Measurements from ENCODE around the gene PPP1R12B.

Gene PPP1R12B, protein sequence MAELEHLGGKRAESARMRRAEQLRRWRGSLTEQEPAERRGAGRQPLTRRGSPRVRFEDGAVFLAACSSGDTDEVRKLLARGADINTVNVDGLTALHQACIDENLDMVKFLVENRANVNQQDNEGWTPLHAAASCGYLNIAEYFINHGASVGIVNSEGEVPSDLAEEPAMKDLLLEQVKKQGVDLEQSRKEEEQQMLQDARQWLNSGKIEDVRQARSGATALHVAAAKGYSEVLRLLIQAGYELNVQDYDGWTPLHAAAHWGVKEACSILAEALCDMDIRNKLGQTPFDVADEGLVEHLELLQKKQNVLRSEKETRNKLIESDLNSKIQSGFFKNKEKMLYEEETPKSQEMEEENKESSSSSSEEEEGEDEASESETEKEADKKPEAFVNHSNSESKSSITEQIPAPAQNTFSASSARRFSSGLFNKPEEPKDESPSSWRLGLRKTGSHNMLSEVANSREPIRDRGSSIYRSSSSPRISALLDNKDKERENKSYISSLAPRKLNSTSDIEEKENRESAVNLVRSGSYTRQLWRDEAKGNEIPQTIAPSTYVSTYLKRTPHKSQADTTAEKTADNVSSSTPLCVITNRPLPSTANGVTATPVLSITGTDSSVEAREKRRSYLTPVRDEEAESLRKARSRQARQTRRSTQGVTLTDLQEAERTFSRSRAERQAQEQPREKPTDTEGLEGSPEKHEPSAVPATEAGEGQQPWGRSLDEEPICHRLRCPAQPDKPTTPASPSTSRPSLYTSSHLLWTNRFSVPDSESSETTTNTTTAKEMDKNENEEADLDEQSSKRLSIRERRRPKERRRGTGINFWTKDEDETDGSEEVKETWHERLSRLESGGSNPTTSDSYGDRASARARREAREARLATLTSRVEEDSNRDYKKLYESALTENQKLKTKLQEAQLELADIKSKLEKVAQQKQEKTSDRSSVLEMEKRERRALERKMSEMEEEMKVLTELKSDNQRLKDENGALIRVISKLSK

DNA sequence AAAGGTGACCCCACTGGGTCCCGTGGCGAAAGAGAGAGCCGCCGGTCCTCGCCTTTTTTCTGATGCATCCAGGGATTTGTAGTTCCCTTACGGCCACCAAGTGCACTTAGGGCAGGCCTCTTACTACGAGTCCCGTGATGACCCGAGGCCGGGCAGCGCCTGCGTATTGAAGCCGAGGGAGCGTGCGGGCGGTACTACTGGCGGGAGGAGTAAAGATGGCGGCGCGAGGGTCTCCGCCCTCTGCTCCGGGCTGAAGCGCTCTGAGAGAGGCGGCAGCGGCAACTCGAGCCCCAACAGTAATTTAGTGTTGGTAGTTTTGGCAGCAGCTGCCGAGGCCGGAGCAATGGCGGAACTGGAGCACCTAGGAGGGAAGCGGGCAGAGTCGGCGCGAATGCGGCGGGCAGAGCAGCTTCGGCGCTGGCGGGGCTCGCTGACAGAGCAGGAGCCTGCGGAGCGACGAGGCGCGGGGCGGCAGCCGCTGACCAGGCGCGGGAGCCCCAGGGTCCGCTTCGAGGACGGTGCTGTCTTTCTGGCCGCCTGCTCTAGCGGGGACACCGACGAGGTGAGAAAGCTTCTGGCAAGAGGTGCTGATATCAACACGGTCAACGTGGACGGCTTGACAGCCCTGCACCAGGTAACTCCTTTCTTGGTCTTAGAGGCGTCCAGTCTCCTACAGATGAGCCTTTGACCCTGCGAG is at the start of gene PPP1R12B:
Gene PPP1R12B (plus strand): TSS at position 191 of the 697 bp plus-strand sequence. CDS start 153 bp downstream, at position 344.
- DNase-seq = peak; percentile 97

DNA sequence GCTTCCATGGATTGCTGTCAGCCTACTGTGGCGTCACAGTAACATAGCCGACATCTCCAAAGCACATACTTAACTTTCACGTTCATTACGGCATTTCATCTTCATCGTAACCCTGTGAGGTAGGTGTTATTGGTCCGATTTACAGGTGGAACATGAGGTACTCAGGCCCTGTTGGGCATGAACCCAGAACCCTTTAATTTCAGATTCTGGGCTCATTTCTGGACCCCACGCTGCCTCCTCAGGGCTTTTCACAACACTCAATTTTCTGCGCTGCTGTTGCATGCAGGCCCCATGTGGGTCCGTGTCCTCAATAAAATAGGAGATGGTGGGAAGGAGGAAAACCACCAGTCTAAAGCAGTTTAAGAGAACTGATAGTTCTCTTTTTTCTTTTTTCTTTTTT is 46.3 kb upstream of the PPP1R12B start:
- no peak for DNase-seq

DNA sequence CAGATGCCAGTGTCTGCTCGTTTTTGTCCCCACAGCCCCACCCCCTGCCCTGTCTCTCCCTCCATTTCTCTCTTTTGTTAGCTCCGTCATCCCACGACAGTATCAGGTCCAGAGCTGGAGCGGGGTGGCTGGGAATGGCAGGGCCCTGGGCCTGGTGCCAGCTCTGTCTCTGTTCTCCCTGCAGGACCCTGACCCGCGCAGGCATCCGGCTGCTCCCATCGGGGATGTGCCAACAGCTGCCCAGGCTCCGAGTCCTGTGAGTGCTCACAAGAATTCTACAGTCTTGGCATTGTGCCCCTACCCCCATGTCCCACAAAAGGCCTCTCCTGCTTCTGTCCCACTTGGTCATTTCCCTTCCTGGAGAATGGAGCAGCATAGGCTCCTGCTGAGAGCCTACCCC is 44.1 kb upstream of the PPP1R12B start:
- DNase-seq = no peak

DNA sequence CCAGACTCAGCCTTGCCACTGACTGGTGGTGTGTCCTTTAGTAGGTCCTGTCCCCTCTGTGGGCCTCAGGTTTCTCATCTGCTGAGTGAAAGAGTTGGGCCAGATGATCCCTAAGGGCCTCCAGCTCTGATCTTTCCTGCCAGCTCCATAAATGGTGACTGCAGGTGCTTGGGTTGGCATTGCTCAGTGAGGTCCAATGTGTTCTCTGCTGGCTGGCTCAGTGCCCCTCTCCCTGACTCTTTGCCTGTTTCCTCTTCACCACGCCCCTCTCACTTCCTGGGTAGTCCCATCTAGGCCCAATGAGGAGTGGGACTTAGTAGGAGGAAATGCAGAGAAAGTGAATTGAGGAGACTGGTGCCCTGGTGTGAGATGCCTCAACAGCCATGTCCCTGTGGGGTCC is 43.3 kb upstream of the PPP1R12B start:
- no peak for DNase-seq

DNA sequence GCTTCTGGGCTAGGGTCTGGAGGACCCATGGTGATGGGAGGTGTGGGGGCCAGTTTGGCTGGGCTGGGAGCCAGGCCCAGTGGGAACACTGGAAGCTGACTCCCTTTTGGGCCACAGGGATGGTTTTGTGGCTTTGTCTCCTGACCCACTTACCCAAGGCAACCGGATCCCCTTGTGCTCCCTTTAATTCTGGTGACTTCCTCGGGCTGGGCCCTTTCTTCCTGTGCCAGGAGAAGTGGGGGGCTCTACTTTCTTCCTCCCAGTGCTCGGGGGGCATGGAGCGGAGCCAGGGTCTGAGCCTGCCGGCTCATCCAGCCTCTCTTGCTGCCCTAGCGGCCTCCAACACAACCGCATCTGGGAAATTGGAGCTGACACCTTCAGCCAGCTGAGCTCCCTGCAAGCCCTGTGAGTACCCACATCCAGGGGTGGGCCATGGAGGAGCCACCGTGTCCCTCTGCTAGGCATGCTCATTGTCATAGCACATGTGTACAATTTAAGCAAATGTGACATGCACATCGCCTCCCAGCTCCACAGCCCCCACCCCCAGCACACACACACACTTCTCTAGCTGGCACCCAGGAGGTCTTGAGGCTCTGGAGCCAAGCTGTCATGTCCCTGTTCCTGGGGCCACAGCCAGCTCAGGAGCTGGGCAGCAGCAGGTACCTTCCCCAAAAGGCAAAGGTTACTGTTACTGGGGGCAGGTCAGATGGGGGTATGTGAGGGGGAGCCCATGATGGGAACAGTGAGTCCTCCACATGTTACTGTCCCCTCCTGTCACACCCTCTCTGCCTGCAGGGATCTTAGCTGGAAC is 41.8 kb upstream of the PPP1R12B start:
- DNase-seq = no peak

DNA sequence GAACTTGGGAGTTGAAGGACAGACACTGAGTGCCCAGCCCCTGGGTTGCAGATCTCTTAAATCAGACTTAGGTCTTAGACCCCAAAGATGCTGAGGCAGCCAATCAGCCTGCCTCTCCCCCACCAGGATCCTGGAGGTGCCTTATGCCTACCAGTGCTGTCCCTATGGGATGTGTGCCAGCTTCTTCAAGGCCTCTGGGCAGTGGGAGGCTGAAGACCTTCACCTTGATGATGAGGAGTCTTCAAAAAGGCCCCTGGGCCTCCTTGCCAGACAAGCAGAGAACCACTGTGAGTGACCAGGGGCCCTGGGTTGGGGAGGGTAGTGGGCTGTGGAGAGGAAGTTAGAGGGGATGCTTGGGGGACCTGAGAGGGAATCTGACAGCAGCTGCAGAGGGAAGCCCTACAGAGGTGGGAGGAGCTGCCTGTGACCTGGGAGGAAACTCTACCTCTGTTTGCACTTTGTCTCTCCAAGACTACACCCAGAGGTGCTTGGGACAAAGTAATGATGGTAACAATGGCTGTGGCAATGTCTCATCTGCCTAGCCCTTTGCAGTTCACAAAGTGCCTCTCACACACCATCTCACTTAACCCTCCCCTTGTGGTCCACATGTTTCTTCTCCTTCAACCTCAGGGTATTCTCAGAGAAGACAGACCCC is 38.3 kb upstream of the PPP1R12B start:
- DNase-seq = no peak

DNA sequence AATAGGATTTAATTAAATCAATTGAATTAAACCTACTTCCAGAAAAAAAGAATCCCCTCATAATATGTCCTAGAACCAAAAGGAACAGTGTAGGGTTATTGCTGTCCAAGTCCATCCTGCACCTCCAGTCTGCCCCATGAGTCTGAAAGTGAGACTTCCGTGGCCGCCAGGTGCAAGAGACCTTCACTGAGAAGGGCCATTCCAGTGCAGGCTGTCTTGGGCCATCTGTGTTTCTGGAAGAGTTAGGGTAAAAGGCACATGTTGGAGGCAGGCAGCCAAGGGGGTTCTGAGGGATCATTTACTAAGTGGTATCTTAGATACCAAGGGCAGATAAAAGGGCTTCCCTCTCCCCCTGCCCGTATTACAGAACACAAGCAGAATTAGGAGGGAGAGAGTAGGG is 37.8 kb upstream of the PPP1R12B start:
- no peak for DNase-seq

DNA sequence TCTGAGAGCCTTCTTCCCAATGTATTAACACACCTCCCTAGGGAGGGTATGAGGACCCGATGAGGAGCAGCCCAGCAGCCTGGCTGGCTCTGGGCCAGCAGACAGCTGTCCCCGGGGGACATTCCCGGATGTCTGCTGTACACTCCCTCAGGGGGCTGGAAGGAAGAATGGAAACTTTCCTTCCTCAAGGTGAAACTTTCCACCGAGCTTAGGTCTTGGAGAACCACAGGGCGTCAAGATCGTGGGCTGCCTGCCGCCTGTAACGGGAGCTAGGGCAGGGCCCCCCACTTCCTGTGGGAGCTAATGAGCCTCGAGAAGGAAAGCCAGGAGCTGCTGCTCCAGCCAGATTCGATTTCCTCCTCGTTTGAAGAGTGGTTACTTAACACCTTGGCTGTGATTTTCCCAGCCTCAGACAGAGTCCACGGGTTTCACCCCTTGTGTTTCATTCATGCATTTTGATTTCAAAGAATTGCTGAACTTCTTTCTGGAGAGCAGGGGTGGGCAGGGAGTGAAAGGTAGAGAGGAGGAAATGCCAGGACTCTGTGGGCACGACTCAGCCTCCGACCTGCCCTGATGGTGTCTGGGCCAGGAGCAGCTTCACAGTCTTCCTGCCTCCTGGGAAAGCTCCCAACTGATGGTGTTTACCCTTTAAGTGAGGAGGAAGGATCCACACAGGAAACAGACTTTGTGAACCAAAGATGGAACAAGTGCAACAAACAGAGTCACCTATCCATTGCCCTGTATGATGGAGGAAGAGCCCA is 36.4 kb upstream of the PPP1R12B start:
- no peak for DNase-seq

DNA sequence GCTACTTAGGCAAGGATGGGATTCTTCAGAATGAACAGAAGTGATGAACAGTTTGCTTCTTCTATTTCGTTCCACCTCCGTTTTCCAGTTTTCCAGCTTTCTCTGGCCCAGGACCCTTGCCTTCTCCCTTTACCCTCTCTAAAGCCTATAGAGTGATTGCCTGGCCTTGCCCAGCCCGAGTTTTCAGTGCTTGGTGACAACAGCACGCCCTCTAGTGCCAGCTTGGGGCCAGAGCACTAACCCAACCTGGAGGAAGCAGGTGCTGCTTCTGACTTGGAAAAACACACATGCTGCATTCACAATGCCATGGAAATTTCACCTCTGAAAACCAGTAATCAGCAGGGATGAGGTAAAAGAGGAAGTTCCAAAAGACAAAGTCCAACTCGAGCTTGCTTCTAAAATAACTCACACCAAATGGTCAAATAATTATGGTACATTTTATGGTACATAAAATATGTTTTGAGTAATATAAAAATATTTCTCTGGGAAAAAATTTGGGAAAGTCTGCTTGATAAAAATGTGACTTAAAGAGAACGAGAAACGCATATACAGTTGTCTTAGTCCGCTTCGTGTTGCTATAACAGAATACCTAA is 32.8 kb upstream of the PPP1R12B start:
- peak; percentile 63 for DNase-seq

DNA sequence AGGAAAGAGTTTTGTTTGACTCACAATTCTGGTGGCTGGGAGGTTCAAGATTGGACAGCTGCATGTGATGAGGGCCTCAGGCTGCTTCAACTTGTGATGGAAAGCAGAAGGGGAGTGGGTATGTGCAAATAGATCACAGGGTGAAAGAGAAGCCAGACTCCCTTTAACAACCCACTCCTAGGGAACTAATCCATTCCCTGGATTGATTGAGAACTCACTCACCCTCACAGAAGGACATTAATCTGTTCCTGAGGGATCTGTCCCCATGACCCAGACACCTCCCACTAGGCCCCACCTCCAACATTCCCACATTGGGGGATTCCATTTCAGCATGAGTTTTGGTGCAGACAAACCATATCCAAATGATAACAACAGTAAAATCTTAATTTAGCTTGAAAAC is 32.3 kb upstream of the PPP1R12B start:
- no peak for DNase-seq

DNA sequence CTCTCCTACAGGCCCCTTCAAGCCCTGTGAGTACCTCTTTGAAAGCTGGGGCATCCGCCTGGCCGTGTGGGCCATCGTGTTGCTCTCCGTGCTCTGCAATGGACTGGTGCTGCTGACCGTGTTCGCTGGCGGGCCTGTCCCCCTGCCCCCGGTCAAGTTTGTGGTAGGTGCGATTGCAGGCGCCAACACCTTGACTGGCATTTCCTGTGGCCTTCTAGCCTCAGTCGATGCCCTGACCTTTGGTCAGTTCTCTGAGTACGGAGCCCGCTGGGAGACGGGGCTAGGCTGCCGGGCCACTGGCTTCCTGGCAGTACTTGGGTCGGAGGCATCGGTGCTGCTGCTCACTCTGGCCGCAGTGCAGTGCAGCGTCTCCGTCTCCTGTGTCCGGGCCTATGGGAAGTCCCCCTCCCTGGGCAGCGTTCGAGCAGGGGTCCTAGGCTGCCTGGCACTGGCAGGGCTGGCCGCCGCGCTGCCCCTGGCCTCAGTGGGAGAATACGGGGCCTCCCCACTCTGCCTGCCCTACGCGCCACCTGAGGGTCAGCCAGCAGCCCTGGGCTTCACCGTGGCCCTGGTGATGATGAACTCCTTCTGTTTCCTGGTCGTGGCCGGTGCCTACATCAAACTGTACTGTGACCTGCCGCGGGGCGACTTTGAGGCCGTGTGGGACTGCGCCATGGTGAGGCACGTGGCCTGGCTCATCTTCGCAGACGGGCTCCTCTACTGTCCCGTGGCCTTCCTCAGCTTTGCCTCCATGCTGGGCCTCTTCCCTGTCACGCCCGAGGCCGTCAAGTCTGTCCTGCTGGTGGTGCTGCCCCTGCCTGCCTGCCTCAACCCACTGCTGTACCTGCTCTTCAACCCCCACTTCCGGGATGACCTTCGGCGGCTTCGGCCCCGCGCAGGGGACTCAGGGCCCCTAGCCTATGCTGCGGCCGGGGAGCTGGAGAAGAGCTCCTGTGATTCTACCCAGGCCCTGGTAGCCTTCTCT is 30.3 kb upstream of the PPP1R12B start:
- DNase-seq = no peak

DNA sequence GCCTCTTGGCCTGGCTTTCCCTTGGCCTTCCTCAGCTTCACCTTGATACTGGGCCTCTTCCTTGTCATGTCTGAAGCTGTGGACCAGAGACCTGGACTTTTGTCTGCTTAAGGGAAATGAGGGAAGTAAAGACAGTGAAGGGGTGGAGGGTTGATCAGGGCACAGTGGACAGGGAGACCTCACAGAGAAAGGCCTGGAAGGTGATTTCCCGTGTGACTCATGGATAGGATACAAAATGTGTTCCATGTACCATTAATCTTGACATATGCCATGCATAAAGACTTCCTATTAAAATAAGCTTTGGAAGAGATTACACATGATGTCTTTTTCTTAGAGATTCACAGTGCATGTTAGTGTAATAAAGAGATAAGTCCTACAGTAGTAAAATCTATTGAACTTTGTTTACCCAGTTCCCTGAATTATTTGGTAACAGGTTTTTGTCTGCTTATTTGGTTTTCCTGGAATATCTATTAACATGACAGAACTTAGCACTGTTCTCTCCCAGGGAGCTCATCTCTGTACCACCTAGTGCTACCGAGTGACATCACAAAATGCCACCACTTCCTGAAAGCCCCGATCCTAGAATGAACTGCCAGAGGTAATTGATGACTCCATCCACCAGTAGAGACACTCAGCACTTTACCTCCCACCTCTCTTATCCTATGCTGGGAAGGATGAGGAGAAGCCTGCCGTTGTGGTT is 29.0 kb upstream of the PPP1R12B start:
- no peak for DNase-seq

DNA sequence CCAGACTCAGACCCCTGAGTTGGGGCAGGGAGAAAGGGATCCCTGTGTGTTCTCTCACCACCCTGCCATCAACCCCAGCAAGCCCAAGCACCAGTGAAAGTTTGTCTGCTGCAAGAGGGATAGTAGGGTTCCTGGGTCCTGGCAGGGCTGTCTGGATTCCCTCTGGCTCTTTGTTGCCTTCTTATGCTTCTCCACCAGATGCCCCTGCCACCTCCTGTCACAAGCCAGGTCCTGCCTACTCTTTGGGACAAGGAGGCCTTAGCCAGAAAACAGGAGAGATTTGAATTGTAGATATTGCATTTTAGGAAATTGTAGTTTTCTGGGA is 28.5 kb upstream of the PPP1R12B start:
- DNase-seq = no peak

DNA sequence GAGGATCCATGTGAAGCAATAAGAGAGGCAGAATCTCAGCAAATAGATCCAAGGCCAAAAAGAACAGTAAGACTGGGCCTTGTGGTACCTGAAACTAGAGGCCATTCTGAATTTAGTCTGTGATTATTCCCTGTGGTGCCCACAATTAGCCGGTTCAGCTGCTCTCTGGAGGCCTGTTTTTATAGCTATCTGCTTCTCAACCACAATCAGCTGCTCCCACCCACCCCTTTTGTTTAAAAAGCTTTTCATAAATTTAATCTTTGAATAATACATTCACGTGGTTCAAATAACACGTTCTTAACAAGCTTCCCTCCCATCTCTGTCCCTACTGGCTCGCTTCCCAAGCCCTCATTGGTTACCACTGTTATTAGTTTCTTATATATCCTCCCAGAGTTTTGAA is 24.8 kb upstream of the PPP1R12B start:
- DNase-seq = no peak

DNA sequence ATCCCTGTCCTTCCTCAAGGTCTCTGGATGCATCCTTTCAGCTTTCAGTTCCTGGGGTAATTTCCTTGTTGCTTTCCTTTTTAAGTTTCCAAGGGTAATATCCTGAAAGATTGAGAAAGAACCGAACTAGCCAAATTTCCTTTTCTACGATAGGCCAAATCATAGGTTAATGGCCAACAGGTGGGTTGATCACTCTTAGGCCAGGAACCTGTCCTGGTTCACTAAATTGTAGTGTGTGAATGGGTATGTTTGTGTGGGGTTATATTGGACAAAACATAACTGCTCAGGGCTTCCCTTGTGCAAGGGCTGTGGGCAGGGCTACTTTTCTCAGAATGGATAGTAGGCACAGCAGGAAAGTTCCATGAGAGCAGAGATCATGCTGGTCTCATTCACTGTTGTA is 23.9 kb upstream of the PPP1R12B start:
- no peak for DNase-seq

DNA sequence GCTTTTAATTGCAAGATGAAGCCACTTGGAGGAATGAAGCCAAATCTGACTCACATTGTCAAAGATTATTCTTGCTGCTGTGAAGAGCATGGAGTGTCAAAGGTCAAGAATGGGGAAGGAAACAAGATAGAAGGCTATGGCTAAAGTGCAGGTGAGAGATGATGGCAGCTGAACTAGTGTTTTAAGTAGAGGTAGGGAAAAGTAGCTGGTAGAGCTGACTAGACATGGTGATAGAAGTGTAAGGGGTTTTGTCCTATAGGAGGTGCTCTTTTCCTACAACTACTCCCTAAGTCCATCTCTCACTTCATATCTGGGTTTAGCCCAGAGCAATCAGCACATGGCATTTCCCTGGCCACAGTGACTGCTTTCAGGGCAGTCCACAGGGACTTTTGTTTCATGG is 18.6 kb upstream of the PPP1R12B start:
- DNase-seq = no peak

DNA sequence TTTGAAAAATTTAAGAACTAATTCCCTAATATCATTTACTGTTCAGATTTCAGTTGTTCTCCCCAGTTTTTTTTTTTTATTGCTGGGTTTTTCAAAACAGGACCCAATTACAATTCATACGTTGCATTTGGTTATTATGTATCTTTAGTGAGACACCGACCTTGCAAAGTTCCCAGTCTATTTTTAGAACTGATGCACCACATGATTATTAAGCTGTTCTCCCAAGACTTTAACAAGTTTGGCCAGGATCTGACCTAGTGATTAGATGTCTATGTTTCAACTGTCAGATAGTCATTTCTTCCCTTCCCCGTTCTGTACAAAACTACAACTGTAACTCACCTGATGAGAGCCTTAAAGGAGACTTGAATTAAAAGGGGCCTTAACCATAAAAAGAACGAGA is 14.6 kb upstream of the PPP1R12B start:
- DNase-seq = no peak

DNA sequence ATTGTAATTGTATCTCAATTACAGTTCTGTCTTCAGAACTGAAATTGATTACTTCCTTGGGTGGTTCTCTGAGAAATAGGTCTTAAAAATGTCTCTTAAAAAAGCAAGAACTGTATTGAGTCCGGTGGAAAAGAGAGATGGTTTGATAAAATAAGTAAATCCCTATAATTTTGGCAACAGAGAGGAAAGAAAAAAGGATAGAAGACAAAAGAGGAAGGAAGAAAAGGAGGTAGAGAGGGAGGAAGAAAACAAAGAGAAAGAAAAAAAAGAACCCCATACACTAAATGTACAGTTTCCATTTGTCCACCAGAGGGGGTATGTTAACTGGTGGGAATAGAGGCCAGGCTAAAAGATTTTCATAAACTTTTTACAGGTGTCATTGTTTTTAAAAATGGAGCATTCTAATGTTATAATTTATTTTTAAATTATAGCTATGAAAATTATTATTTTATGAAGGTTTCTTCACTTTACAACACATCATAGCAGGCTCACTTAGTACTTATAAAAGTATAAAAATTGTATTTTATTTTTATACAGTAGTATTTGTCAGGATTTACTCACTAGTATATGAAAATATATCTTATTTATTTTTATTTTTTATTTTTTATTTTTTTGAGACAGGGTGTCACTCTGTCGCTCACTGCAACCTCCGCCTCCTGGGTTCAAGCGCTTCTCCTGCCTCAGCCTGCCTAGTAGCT is 4.7 kb upstream of the PPP1R12B start:
- no peak for DNase-seq
